Measurements from ENCODE around the gene ARFGAP2.

DNA sequence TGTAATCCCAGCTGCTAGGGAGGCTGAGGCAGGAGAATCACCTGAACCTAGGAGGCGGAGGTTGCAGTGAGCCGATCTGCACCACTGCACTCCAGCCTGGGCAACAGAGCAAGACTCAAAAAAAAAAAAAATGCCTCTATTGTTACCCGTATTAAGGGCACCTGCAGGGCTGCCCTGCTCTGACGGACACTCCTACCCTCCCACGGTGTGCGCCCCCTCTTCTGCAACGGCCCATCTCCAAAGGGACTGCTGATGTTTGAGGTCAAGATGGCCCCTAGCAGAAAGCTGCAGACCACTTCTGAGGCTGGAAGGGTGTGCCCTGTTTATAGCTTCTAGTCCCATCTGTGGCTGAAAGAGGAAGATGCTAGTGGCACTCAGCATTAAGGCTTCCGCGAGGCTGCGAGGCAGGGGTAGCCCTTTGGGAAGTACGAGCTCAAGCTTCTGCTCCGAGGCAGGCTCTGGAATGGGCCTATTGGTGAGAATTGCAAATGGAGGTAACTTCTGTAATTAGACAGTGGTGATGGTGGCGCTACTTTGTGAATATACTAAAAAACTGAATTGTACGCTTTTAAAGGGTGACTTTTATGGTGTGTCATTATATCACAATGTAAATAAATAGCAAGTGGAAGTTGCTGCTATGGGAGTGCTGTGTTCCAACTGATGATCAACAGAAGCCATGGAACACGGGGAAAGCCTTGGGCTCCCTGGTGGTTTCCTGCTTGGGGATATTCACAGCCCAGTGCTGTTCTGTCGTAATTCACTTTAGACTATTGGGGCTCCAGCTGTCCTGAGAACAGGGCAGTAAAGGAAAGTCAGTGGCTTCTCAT, 24.3 kb downstream of the ARFGAP2 start:
- TF ChIP-seq, protein P1, sequence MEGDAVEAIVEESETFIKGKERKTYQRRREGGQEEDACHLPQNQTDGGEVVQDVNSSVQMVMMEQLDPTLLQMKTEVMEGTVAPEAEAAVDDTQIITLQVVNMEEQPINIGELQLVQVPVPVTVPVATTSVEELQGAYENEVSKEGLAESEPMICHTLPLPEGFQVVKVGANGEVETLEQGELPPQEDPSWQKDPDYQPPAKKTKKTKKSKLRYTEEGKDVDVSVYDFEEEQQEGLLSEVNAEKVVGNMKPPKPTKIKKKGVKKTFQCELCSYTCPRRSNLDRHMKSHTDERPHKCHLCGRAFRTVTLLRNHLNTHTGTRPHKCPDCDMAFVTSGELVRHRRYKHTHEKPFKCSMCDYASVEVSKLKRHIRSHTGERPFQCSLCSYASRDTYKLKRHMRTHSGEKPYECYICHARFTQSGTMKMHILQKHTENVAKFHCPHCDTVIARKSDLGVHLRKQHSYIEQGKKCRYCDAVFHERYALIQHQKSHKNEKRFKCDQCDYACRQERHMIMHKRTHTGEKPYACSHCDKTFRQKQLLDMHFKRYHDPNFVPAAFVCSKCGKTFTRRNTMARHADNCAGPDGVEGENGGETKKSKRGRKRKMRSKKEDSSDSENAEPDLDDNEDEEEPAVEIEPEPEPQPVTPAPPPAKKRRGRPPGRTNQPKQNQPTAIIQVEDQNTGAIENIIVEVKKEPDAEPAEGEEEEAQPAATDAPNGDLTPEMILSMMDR (tag by site-specific recombination; IDR thresholded peaks at IDR 0.05), result no peak
- TF ChIP-seq, protein P2, sequence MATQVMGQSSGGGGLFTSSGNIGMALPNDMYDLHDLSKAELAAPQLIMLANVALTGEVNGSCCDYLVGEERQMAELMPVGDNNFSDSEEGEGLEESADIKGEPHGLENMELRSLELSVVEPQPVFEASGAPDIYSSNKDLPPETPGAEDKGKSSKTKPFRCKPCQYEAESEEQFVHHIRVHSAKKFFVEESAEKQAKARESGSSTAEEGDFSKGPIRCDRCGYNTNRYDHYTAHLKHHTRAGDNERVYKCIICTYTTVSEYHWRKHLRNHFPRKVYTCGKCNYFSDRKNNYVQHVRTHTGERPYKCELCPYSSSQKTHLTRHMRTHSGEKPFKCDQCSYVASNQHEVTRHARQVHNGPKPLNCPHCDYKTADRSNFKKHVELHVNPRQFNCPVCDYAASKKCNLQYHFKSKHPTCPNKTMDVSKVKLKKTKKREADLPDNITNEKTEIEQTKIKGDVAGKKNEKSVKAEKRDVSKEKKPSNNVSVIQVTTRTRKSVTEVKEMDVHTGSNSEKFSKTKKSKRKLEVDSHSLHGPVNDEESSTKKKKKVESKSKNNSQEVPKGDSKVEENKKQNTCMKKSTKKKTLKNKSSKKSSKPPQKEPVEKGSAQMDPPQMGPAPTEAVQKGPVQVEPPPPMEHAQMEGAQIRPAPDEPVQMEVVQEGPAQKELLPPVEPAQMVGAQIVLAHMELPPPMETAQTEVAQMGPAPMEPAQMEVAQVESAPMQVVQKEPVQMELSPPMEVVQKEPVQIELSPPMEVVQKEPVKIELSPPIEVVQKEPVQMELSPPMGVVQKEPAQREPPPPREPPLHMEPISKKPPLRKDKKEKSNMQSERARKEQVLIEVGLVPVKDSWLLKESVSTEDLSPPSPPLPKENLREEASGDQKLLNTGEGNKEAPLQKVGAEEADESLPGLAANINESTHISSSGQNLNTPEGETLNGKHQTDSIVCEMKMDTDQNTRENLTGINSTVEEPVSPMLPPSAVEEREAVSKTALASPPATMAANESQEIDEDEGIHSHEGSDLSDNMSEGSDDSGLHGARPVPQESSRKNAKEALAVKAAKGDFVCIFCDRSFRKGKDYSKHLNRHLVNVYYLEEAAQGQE (tag by site-specific recombination; IDR thresholded peaks at IDR 0.05), result no peak
- no peak for TF ChIP-seq ZNF221 (tag by site-specific recombination; IDR thresholded peaks at IDR 0.05; ENCODE audit: borderline replicate concordance)
- TF ChIP-seq TCF7L2 (IDR thresholded peaks at IDR 0.05; ENCODE audit: borderline replicate concordance, low read depth, low read length), result no peak
- TF ChIP-seq, protein P3, sequence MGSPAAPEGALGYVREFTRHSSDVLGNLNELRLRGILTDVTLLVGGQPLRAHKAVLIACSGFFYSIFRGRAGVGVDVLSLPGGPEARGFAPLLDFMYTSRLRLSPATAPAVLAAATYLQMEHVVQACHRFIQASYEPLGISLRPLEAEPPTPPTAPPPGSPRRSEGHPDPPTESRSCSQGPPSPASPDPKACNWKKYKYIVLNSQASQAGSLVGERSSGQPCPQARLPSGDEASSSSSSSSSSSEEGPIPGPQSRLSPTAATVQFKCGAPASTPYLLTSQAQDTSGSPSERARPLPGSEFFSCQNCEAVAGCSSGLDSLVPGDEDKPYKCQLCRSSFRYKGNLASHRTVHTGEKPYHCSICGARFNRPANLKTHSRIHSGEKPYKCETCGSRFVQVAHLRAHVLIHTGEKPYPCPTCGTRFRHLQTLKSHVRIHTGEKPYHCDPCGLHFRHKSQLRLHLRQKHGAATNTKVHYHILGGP (tag by site-specific recombination; IDR thresholded peaks at IDR 0.05), result no peak
- no peak for TF ChIP-seq ZNF112 (tag by site-specific recombination; IDR thresholded peaks at IDR 0.05)
- no peak for TF ChIP-seq ZNF473 (tag by site-specific recombination; IDR thresholded peaks at IDR 0.05)
- no peak for TF ChIP-seq SP2 (tag by site-specific recombination; IDR thresholded peaks at IDR 0.05)
- no peak for TF ChIP-seq ZNF391 (tag by site-specific recombination; IDR thresholded peaks at IDR 0.05; ENCODE audit: borderline replicate concordance, low read depth)
- no peak for TF ChIP-seq ZNF274 (IDR thresholded peaks at IDR 0.05; ENCODE audit: low read length)
- TF ChIP-seq ZNF274 (tag by site-specific recombination; IDR thresholded peaks at IDR 0.05; ENCODE audit: borderline replicate concordance), result no peak

Data from HEK293 (cell line).